GM20000 (cell line): ENCODE measurements around the gene UPF1.
"Not testable (repeated sequence)": the region's sequence is repeated elsewhere in the genome, so short reads cannot be mapped to it uniquely, and the experiment has no call there.

Experiments used
- DNase-seq: peaks from one replicate; pipeline ENCODE4 v3.0.0; 2012; ENCODE audit warnings: low spot score
- CTCF ChIP-seq: IDR thresholded peaks from 2 replicates; pipeline ENCODE4 v1.5.1; 2012; ENCODE audit warnings: mild to moderate bottlenecking, control low read depth; ENCODE audit errors: extremely low read depth, missing control alignments

The UPF1 gene

GRCh38 chr19:18910010-18910409 is 78.3 kb downstream of the UPF1 start:
- DNase-seq: no peak
- no peak for TF ChIP-seq CTCF

- no peak for TF ChIP-seq CTCF
- no peak for DNase-seq
These were observed 79.2 kb downstream of the UPF1 start for GRCh38 chr19:18910801-18911436.

- TF ChIP-seq CTCF: no peak
- DNase-seq: no peak
These were observed 81.2 kb downstream of the UPF1 start for GRCh38 chr19:18912933-18913332.

GRCh38 chr19:18913466-18913865 is 81.7 kb downstream of the UPF1 start:
- no peak for DNase-seq
- TF ChIP-seq CTCF: no peak

- no peak for TF ChIP-seq CTCF
- DNase-seq: no peak
These were observed 83.9 kb downstream of the UPF1 start for GRCh38 chr19:18915639-18916038.

GRCh38 chr19:18917593-18917992 is 85.8 kb downstream of the UPF1 start:
- DNase-seq: not testable (repeated sequence)
